Activated CD4-positive, alpha-beta memory T cell treated with anti-CD3 and anti-CD28 coated beads for 36 hours (primary cell): ENCODE measurements around the gene POLL. TPM values are rescaled to one million over a fixed set of nuclear protein-coding genes. Genes with fewer than 3 reads are reported as not detected.

ENCODE experiments used
- CTCF ChIA-PET: fragments of 350-600 bp; sonication (Branson Sonifier 250); formaldehyde crosslinking; loops from one replicate; lab custom pipeline; 2021; ENCODE audit warnings: antibody characterized with exemption, inconsistent platforms; lab: Charles Lee
- POLR2A ChIA-PET: fragments of 350-600 bp; sonication (Branson Sonifier 250); formaldehyde crosslinking; loops from one replicate; lab custom pipeline; 2021; ENCODE audit warnings: antibody characterized with exemption; lab: Charles Lee
- DNase-seq: peaks from one replicate; pipeline ENCODE4 v3.0.0-alpha.2; 2020
- H3K27ac Mint-ChIP-seq: one replicate; pipeline ENCODE4 v1.8.0; 2021; ENCODE audit warnings: mixed read lengths
- H3K27me3 Mint-ChIP-seq: one replicate; pipeline ENCODE4 v1.8.0; 2021; ENCODE audit warnings: mixed read lengths
- H3K36me3 Mint-ChIP-seq: one replicate; pipeline ENCODE4 v1.8.0; 2021; ENCODE audit warnings: mixed read lengths
- H3K4me1 Mint-ChIP-seq: one replicate; pipeline ENCODE4 v1.8.0; 2021; ENCODE audit warnings: low read depth, mixed read lengths
- H3K4me3 Mint-ChIP-seq: one replicate; pipeline ENCODE4 v1.8.0; 2021; ENCODE audit warnings: mild to moderate bottlenecking, mixed read lengths
- H3K9me3 Mint-ChIP-seq: one replicate; pipeline ENCODE4 v1.8.0; 2021; ENCODE audit warnings: mixed read lengths
- intact Hi-C: fragments of 100-400 bp; cut with micrococcal nuclease; formaldehyde crosslinking; loops from one replicate; pipeline ENCODE4 v1.15.1; 2023
- total RNA-seq, 2 experiments: library from RNA; stranded (reverse); gene quantifications; one replicate each; pipeline ENCODE4 v1.2.3, GENCODE V29; 2021

The POLL gene
- total RNA-seq, 2 experiments from 2014 or later, result 29.4 to 30.8 TPM

GRCh38 chr10:101578803-101579515 is 9.1 kb downstream of the POLL start:
- Mint-ChIP-seq H3K9me3 (no peaks in the 10 kb centered on the region), H3K4me3 (no peak overlapping the region), H3K4me1 (no peaks in the 10 kb centered on the region), H3K27ac (no peak overlapping the region), H3K36me3 (peaks cover 13% of the 10 kb centered on the region), H3K27me3 (no peaks in the 10 kb centered on the region)
- ChIA-PET POLR2A (no interaction called here), CTCF (interaction anchor here (1.1 to 1.2 kb wide), 2 partner anchors 8 to 9 kb away, joined by 3 read pairs; no protein-coding TSS in a partner anchor)
- DNase-seq, result no peak
- intact Hi-C loops, result no loop called here

GRCh38 chr10:101578192-101578591 is 9.9 kb downstream of the POLL start:
- Mint-ChIP-seq H3K27ac (no peak overlapping the region), H3K27me3 (no peaks in the 10 kb centered on the region), H3K4me1 (no peaks in the 10 kb centered on the region), H3K4me3 (no peak overlapping the region), H3K9me3 (no peaks in the 10 kb centered on the region), H3K36me3 (peaks cover 11% of the 10 kb centered on the region)
- CTCF ChIA-PET, result interaction anchor here (1.1 to 1.2 kb wide), 3 partner anchors 9 to 10 kb away, joined by 3 read pairs; partner anchors contain the start of genes DPCD and POLL
- POLR2A ChIA-PET, result no interaction called here
- DNase-seq, result no peak
- intact Hi-C loops, result no loop called here

GRCh38 chr10:101577121-101577871 is 10.8 kb downstream of the POLL start:
- H3K27ac Mint-ChIP-seq, result no peak overlapping the region
- no peaks in the 10 kb centered on the region for H3K4me1 Mint-ChIP-seq
- ChIA-PET POLR2A (no interaction called here), CTCF (interaction anchor here (1.1 to 1.6 kb wide), 2 partner anchors 11 to 204 kb away, joined by 3 to 6 read pairs; partner anchors contain the start of genes DPCD and POLL)
- H3K36me3 Mint-ChIP-seq, result peaks cover 10% of the 10 kb centered on the region
- peaks cover 2% of the 10 kb centered on the region for H3K9me3 Mint-ChIP-seq
- no peak for DNase-seq
- intact Hi-C loops, result no loop called here
- H3K27me3 Mint-ChIP-seq, result no peaks in the 10 kb centered on the region
- no peak overlapping the region for H3K4me3 Mint-ChIP-seq

GRCh38 chr10:101576211-101576863 is 11.7 kb downstream of the POLL start:
- Mint-ChIP-seq H3K36me3 (peaks cover 8% of the 10 kb centered on the region), H3K27ac (no peak overlapping the region), H3K4me1 (no peaks in the 10 kb centered on the region), H3K9me3 (peaks cover 2% of the 10 kb centered on the region), H3K27me3 (no peaks in the 10 kb centered on the region), H3K4me3 (no peak overlapping the region)
- intact Hi-C loops, result no loop called here
- no peak for DNase-seq
- CTCF ChIA-PET, result interaction anchor here (0.6 to 1.6 kb wide), 4 partner anchors 39 to 205 kb away, joined by 3 to 6 read pairs (median 3); no protein-coding TSS in a partner anchor
- POLR2A ChIA-PET, result interaction anchor here (0.6 kb wide), 1 partner anchor 603 kb away, joined by 4 read pairs; no protein-coding TSS in a partner anchor

- peaks cover 2% of the 10 kb centered on the region for H3K9me3 Mint-ChIP-seq
- no peak overlapping the region for H3K27ac Mint-ChIP-seq
- peaks cover 8% of the 10 kb centered on the region for H3K36me3 Mint-ChIP-seq
- ChIA-PET CTCF (interaction anchor here (0.6 to 1.6 kb wide), 4 partner anchors 38 to 206 kb away, joined by 3 to 6 read pairs (median 3); no protein-coding TSS in a partner anchor), POLR2A (interaction anchor here (0.5 to 0.6 kb wide), 2 partner anchors 212 to 602 kb away, joined by 3 to 4 read pairs; no protein-coding TSS in a partner anchor)
- no peak for DNase-seq
- no peaks in the 10 kb centered on the region for H3K27me3 Mint-ChIP-seq
- intact Hi-C loops, result no loop called here
- H3K4me1 Mint-ChIP-seq, result no peaks in the 10 kb centered on the region
- H3K4me3 Mint-ChIP-seq, result no peak overlapping the region
Observed at GRCh38 chr10:101575580-101576210, 12.4 kb downstream of the POLL start.

GRCh38 chr10:101575091-101575490 is 13.0 kb downstream of the POLL start:
- Mint-ChIP-seq H3K4me1 (no peaks in the 10 kb centered on the region), H3K27me3 (no peaks in the 10 kb centered on the region), H3K4me3 (no peak overlapping the region), H3K36me3 (peaks cover 7% of the 10 kb centered on the region), H3K9me3 (peaks cover 2% of the 10 kb centered on the region), H3K27ac (no peak overlapping the region)
- CTCF ChIA-PET, result interaction anchor here (1.5 kb wide), 1 partner anchor 37 kb away, joined by 3 read pairs; no protein-coding TSS in a partner anchor
- intact Hi-C loops, result no loop called here
- POLR2A ChIA-PET, result no interaction called here
- no peak for DNase-seq

- peaks cover 8% of the 10 kb centered on the region for H3K27me3 Mint-ChIP-seq
- H3K27ac Mint-ChIP-seq, result no peak overlapping the region
- peaks cover 4% of the 10 kb centered on the region for H3K36me3 Mint-ChIP-seq
- peaks cover 2% of the 10 kb centered on the region for H3K9me3 Mint-ChIP-seq
- POLR2A ChIA-PET, result no interaction called here
- intact Hi-C loops, result loop anchor here (5.0 kb wide), 1 partner anchor 412 kb away; no protein-coding TSS in a partner anchor
- peaks cover 5% of the 10 kb centered on the region for H3K4me1 Mint-ChIP-seq
- CTCF ChIA-PET, result interaction anchor here (1.0 to 1.2 kb wide), 3 partner anchors 9 to 361 kb away, joined by 3 to 4 read pairs (median 3); no protein-coding TSS in a partner anchor
- DNase-seq, result no peak
- H3K4me3 Mint-ChIP-seq, result no peak overlapping the region
Observed at GRCh38 chr10:101573885-101574753, 13.9 kb downstream of the POLL start.

- POLR2A ChIA-PET, result no interaction called here
- peaks cover 2% of the 10 kb centered on the region for H3K9me3 Mint-ChIP-seq
- no peak overlapping the region for H3K27ac Mint-ChIP-seq
- H3K36me3 Mint-ChIP-seq, result peaks cover 4% of the 10 kb centered on the region
- CTCF ChIA-PET, result interaction anchor here (1.2 to 1.3 kb wide), 2 partner anchors 10 to 208 kb away, joined by 3 to 5 read pairs; no protein-coding TSS in a partner anchor
- H3K27me3 Mint-ChIP-seq, result peaks cover 20% of the 10 kb centered on the region
- no peak for DNase-seq
- H3K4me3 Mint-ChIP-seq, result no peak overlapping the region
- peaks cover 5% of the 10 kb centered on the region for H3K4me1 Mint-ChIP-seq
- intact Hi-C loops, result loop anchor here (5.0 kb wide), 1 partner anchor 410 kb away; no protein-coding TSS in a partner anchor
Observed at GRCh38 chr10:101572785-101573184, 15.3 kb downstream of the POLL start.

GRCh38 chr10:101572126-101572525 is 15.9 kb downstream of the POLL start:
- ChIA-PET CTCF (interaction anchor here (1.3 to 4.9 kb wide), 7 partner anchors 10 to 360 kb away, joined by 4 to 79 read pairs (median 23); no protein-coding TSS in a partner anchor), POLR2A (no interaction called here)
- Mint-ChIP-seq H3K4me3 (no peak overlapping the region), H3K27ac (no peak overlapping the region), H3K27me3 (peaks cover 25% of the 10 kb centered on the region), H3K36me3 (peaks cover 3% of the 10 kb centered on the region), H3K9me3 (peaks cover 2% of the 10 kb centered on the region), H3K4me1 (peaks cover 8% of the 10 kb centered on the region)
- intact Hi-C loops, result loop anchor here (5.0 kb wide), 1 partner anchor 410 kb away; no protein-coding TSS in a partner anchor
- DNase-seq, result no peak

GRCh38 chr10:101571271-101571925 is 16.7 kb downstream of the POLL start:
- intact Hi-C loops, result loop anchor here (2.0 to 5.0 kb wide), 4 partner anchors 35 to 409 kb away; no protein-coding TSS in a partner anchor
- Mint-ChIP-seq H3K4me1 (peaks cover 10% of the 10 kb centered on the region), H3K9me3 (peaks cover 2% of the 10 kb centered on the region), H3K27me3 (peaks cover 31% of the 10 kb centered on the region), H3K27ac (no peak overlapping the region), H3K4me3 (no peak overlapping the region), H3K36me3 (no peaks in the 10 kb centered on the region)
- DNase-seq, result no peak
- ChIA-PET CTCF (interaction anchor here (0.6 to 4.9 kb wide), 20 partner anchors 11 to 410 kb away, joined by 3 to 79 read pairs (median 5); partner anchors contain the start of gene NPM3), POLR2A (interaction anchor here (0.5 kb wide), 1 partner anchor 104 kb away, joined by 3 read pairs; no protein-coding TSS in a partner anchor)
